Measurements from ENCODE around the gene CNTN2.

Gene CNTN2

GRCh38 chr1:205074084-205074483 is 31.1 kb downstream of the CNTN2 start:
- no peak for DNase-seq (ENCODE audit: low read depth)

- no peak for DNase-seq (ENCODE audit: low read depth)
These were observed 31.5 kb downstream of the CNTN2 start for GRCh38 chr1:205074513-205074912.

- no peak for DNase-seq (ENCODE audit: low read depth)
These were observed 32.7 kb downstream of the CNTN2 start for GRCh38 chr1:205075642-205076155.

GRCh38 chr1:205076245-205076761 is 33.3 kb downstream of the CNTN2 start:
- DNase-seq (ENCODE audit: low read depth) = no peak

GRCh38 chr1:205077158-205077933 is 34.3 kb downstream of the CNTN2 start:
- DNase-seq (ENCODE audit: low read depth) = no peak

GRCh38 chr1:205077934-205078311 is 34.9 kb downstream of the CNTN2 start:
- DNase-seq (ENCODE audit: low read depth) = no peak

- no peak for DNase-seq (ENCODE audit: low read depth)
These were observed 39.4 kb downstream of the CNTN2 start for GRCh38 chr1:205082431-205082830.

- no peak for DNase-seq (ENCODE audit: low read depth)
These were observed 41.3 kb downstream of the CNTN2 start, which contains the start of gene TMEM81 for GRCh38 chr1:205084360-205084759. Gene TMEM81, minus strand, starts transcription at chr1:205084460. Its CDS starts 140 bp downstream, at chr1:205084320.

GRCh38 chr1:205088341-205088740 is 45.3 kb downstream of the CNTN2 start:
- peak; percentile 51 for DNase-seq (ENCODE audit: low read depth)

- no peak for DNase-seq (ENCODE audit: low read depth)
These were observed 48.2 kb downstream of the CNTN2 start for GRCh38 chr1:205091043-205091740.

GRCh38 chr1:205095422-205095821 is 52.4 kb downstream of the CNTN2 start:
- no peak for DNase-seq (ENCODE audit: low read depth)

- no peak for DNase-seq (ENCODE audit: low read depth)
These were observed 55.2 kb downstream of the CNTN2 start for GRCh38 chr1:205098242-205098641.

GRCh38 chr1:205102404-205102803 is 59.4 kb downstream of the CNTN2 start:
- DNase-seq (ENCODE audit: low read depth) = no peak

- DNase-seq (ENCODE audit: low read depth) = no peak
These were observed 64.3 kb downstream of the CNTN2 start for GRCh38 chr1:205107327-205107726.

GRCh38 chr1:205108464-205108863 is 65.5 kb downstream of the CNTN2 start:
- no peak for DNase-seq (ENCODE audit: low read depth)

GRCh38 chr1:205109269-205109668 is 66.3 kb downstream of the CNTN2 start:
- DNase-seq (ENCODE audit: low read depth) = no peak

- DNase-seq (ENCODE audit: low read depth) = no peak
These were observed 66.7 kb downstream of the CNTN2 start for GRCh38 chr1:205109711-205110110.

- no peak for DNase-seq (ENCODE audit: low read depth)
These were observed 68.3 kb downstream of the CNTN2 start for GRCh38 chr1:205111354-205111753.

GRCh38 chr1:205118752-205119151 is 75.7 kb downstream of the CNTN2 start:
- DNase-seq (ENCODE audit: low read depth) = no peak

GRCh38 chr1:205121660-205122488 is 78.9 kb downstream of the CNTN2 start, which contains the start of gene RBBP5:
Gene RBBP5, minus strand, starts transcription at chr1:205121978. Its CDS starts 105 bp downstream, at chr1:205121873.
- DNase-seq (ENCODE audit: low read depth) = peak; percentile 98

- no peak for DNase-seq (ENCODE audit: low read depth)
These were observed 79.5 kb downstream of the CNTN2 start for GRCh38 chr1:205122489-205122882.

GRCh38 chr1:205124726-205125125 is 81.7 kb downstream of the CNTN2 start:
- DNase-seq (ENCODE audit: low read depth) = no peak

Measured in ELR (cell line).